B cell (primary cell): ENCODE data around the gene SCRN2. TPM values are rescaled to one million over a fixed set of nuclear protein-coding genes. Genes with fewer than 3 reads are reported as not detected.

ENCODE experiments used
- ATAC-seq: fragments of 200-7000 bp; cut with Tn5 transposase; one replicate; pipeline ENCODE4 v1.10.0; 2021; ENCODE audit warnings: low read depth, mild to moderate bottlenecking, moderate number of reproducible peaks, moderate library complexity
- CTCF ChIA-PET: fragments of 350-600 bp; sonication (Branson Sonifier 250); formaldehyde crosslinking; loops from one replicate; lab custom pipeline; 2021; ENCODE audit warnings: antibody characterized with exemption, inconsistent platforms; lab: Charles Lee
- POLR2A ChIA-PET: fragments of 350-600 bp; sonication (Branson Sonifier 250); formaldehyde crosslinking; loops from one replicate; lab custom pipeline; 2021; ENCODE audit warnings: antibody characterized with exemption; lab: Charles Lee
- DNase-seq: peaks from one replicate; pipeline ENCODE4 v3.0.0; 2013
- H2AFZ ChIP-seq: 2 replicates; pipeline ENCODE4 v1.6.1; 2012; ENCODE audit warnings: mild to moderate bottlenecking, low read depth, low read length; ENCODE audit not compliant: insufficient read depth, poor library complexity, severe bottlenecking
- H3K27ac ChIP-seq, 2 donors: 1 replicate in 1 of 2; 2 replicates in 1 of 2; pipeline ENCODE4 v1.5.1; 2012 to 2013; ENCODE audit warnings: low read length in 2 of 2, mild to moderate bottlenecking in 2 of 2, moderate library complexity in 1 of 2
- H3K27me3 ChIP-seq, 4 experiments: fragments of 200-600 bp in 1 of 4; sonication (generic) in 1 of 4; replicated peaks in 1 of 4; 1 replicate in 2 of 4; 2 replicates in 2 of 4; pipeline versions ENCODE4 v1.6.1 to v1.7.0; 2013 to 2016; ENCODE audit warnings: low read length in 3 of 4, mild to moderate bottlenecking in 2 of 4, mixed read lengths in 1 of 4, moderate library complexity in 1 of 4; ENCODE audit not compliant: insufficient read depth in 4 of 4, control insufficient read depth in 3 of 4; ENCODE audit errors: control extremely low read depth in 1 of 4
- H3K36me3 ChIP-seq, 2 experiments: replicated peaks in 1 of 2; 1 replicate in 1 of 2; 2 replicates in 1 of 2; pipeline versions ENCODE4 v1.6.1 to v1.7.1; 2013; ENCODE audit warnings: low read length in 1 of 2; ENCODE audit not compliant: insufficient read depth in 2 of 2, control insufficient read depth in 1 of 2; ENCODE audit errors: control extremely low read depth in 1 of 2, extremely low read depth in 1 of 2
- H3K4me1 ChIP-seq, 2 donors: fragments of 200-600 bp in 1 of 2; sonication (generic) in 1 of 2; 1 replicate in 1 of 2; 2 replicates in 1 of 2; pipeline versions ENCODE4 v1.5.1 to v1.6.1; 2013 to 2017; ENCODE audit warnings: low read length in 2 of 2; ENCODE audit not compliant: control insufficient read depth in 2 of 2, insufficient read depth in 2 of 2
- H3K4me2 ChIP-seq: replicated peaks from 2 replicates; pipeline ENCODE3; 2012; ENCODE audit warnings: mild to moderate bottlenecking, low read depth, low read length; ENCODE audit not compliant: poor library complexity, severe bottlenecking
- H3K4me3 ChIP-seq, 5 experiments: fragments of 200-600 bp in 1 of 5; sonication (generic) in 1 of 5; 1 replicate in 3 of 5; 2 replicates in 2 of 5; pipeline versions ENCODE4 v1.5.1 to v1.7.0; 2011 to 2016; ENCODE audit warnings: low read length in 4 of 5, mild to moderate bottlenecking in 4 of 5, low read depth in 2 of 5, control low read depth in 1 of 5, moderate library complexity in 1 of 5; ENCODE audit not compliant: insufficient read depth in 1 of 5; ENCODE audit errors: control extremely low read depth in 1 of 5, extremely low read depth in 1 of 5
- H3K79me2 ChIP-seq: fragments of 200-600 bp; sonication (generic); one replicate; pipeline ENCODE4 v1.6.0; 2016; ENCODE audit warnings: low read length; ENCODE audit not compliant: control insufficient read depth, insufficient read depth
- H3K9ac ChIP-seq: fragments of 200-600 bp; sonication (generic); 2 replicates; pipeline ENCODE4 v1.6.1; 2017; ENCODE audit warnings: mild to moderate bottlenecking, low read length, moderate library complexity
- H3K9me3 ChIP-seq, 3 donors: one replicate each; pipeline versions ENCODE4 v1.6.1 to v1.7.1; 2013; ENCODE audit warnings: low read length in 2 of 3; ENCODE audit not compliant: control insufficient read depth in 2 of 3, insufficient read depth in 1 of 3; ENCODE audit errors: control extremely low read depth in 1 of 3
- H4K20me1 ChIP-seq: 2 replicates; pipeline ENCODE4 v1.6.0; 2012; ENCODE audit warnings: mild to moderate bottlenecking, low read length; ENCODE audit not compliant: insufficient read depth, control insufficient read depth, poor library complexity, severe bottlenecking
- H3K27ac Mint-ChIP-seq: one replicate; pipeline ENCODE4 v1.8.0; 2021; ENCODE audit warnings: mixed read lengths
- H3K27me3 Mint-ChIP-seq: one replicate; pipeline ENCODE4 v1.8.0; 2021; ENCODE audit warnings: mixed read lengths
- H3K4me1 Mint-ChIP-seq: one replicate; pipeline ENCODE4 v1.8.0; 2021; ENCODE audit warnings: mixed read lengths
- H3K4me3 Mint-ChIP-seq: one replicate; pipeline ENCODE4 v1.8.0; 2021; ENCODE audit warnings: mixed read lengths
- H3K9me3 Mint-ChIP-seq: one replicate; pipeline ENCODE4 v1.8.0; 2022; ENCODE audit warnings: mixed read lengths; ENCODE audit not compliant: insufficient read depth
- CTCF ChIP-seq: fragments of 200-600 bp; IDR thresholded peaks from one replicate; pipeline ENCODE4 v1.8.0; 2022; ENCODE audit warnings: antibody characterized with exemption, mild to moderate bottlenecking
- EZH2 ChIP-seq: IDR thresholded peaks from 2 replicates; pipeline ENCODE4 v1.6.1; 2012; ENCODE audit warnings: borderline replicate concordance, low read depth, mild to moderate bottlenecking, moderate library complexity, low read length; ENCODE audit not compliant: insufficient read depth, poor library complexity, severe bottlenecking
- WGBS: methylation state at CpG from one replicate; pipeline ENCODE4 v1.1.5; 2013; ENCODE audit warnings: missing lambda C conversion rate; ENCODE audit not compliant: insufficient coverage; 5-methylcytosine and 5-hydroxymethylcytosine counted together
- intact Hi-C: fragments of 100-400 bp; cut with micrococcal nuclease; formaldehyde crosslinking; loops from one replicate; pipeline ENCODE4 v1.10.0; 2022
- polyA plus RNA-seq: library from polyadenylated mRNA; depleted of rRNA; stranded (reverse); fragments of >200 nt; gene quantifications from 2 replicates; pipeline ENCODE4 v1.2.3, GENCODE V29; 2012
- total RNA-seq, 2 donors: library from RNA; stranded (reverse); fragments of 120-200 nt in 1 of 2; gene quantifications; 1 replicate in 1 of 2; 2 replicates in 1 of 2; pipeline versions ENCODE4 v1.2.3 to v1.2.4, GENCODE V29; 2013 to 2022

SCRN2 gene
- total and polyA plus RNA-seq, 2 donors (not counting 1 experiment from before 2014, with no cell fraction given), result 47.8 to 71.9 TPM

GRCh38 chr17:47797797-47798196, 43.3 kb downstream of the SCRN2 start:
- Mint-ChIP-seq H3K27ac (no peak overlapping the region), H3K27me3 (peaks cover 27% of the 10 kb centered on the region), H3K9me3 (no peaks in the 10 kb centered on the region), H3K4me1 (peaks cover 1% of the 10 kb centered on the region), H3K4me3 (no peak overlapping the region)
- ATAC-seq, result no peak
- no peaks in the 10 kb centered on the region for H3K36me3 ChIP-seq
- H3K9me3 ChIP-seq, result no peaks in the 10 kb centered on the region
- WGBS, result no CpG with 5 or more reads among the region's 2 CpGs
- no peak overlapping the region for H2AFZ ChIP-seq
- H3K4me1 ChIP-seq, result no peaks in the 10 kb centered on the region
- POLR2A ChIA-PET, result no interaction called here
- peaks cover 0 to 17% (median 6%) of the 10 kb centered on the region in 4 experiments for H3K27me3 ChIP-seq
- CTCF ChIA-PET, result interaction anchor here (1.0 kb wide), 1 partner anchor 183 kb away, joined by 3 read pairs; no protein-coding TSS in a partner anchor
- DNase-seq, result no peak
- no peak for TF ChIP-seq CTCF
- no peak for TF ChIP-seq EZH2
- H3K9ac ChIP-seq, result no peak overlapping the region
- H3K4me3 ChIP-seq, result no peak overlapping the region
- no peak overlapping the region for H3K27ac ChIP-seq
- no peak overlapping the region for H3K4me2 ChIP-seq
- no peaks in the 10 kb centered on the region for H4K20me1 ChIP-seq
- H3K79me2 ChIP-seq, result no peaks in the 10 kb centered on the region
- intact Hi-C loops, result no loop called here

GRCh38 chr17:47792979-47793378, 48.1 kb downstream of the SCRN2 start:
- Mint-ChIP-seq H3K27me3 (peaks cover 60% of the 10 kb centered on the region), H3K9me3 (no peaks in the 10 kb centered on the region)
- H3K4me1 ChIP-seq, result peaks cover 10% of the 10 kb centered on the region in 2 donors

More at GRCh38 chr17:47792979-47793378, 48.1 kb downstream of the SCRN2 start:
- no peak for TF ChIP-seq CTCF
- Histone ChIP-seq H3K9me3 (no peaks in the 10 kb centered on the region), H3K79me2 (no peaks in the 10 kb centered on the region), H3K9ac (no peak overlapping the region), H3K27ac (no peak overlapping the region), H3K27me3 (peaks cover 0 to 34% (median 26%) of the 10 kb centered on the region in 4 experiments), H3K4me3 (no peak overlapping the region), H3K4me2 (no peak overlapping the region), H4K20me1 (no peaks in the 10 kb centered on the region), H2AFZ (no peak overlapping the region), H3K36me3 (no peaks in the 10 kb centered on the region)
- H3K4me1 Mint-ChIP-seq, result peaks cover 9% of the 10 kb centered on the region
- ATAC-seq (no peak), DNase-seq (no peak)
- intact Hi-C loops, result no loop called here
- H3K4me3 Mint-ChIP-seq, result no peak overlapping the region
- H3K27ac Mint-ChIP-seq, result no peak overlapping the region
- WGBS, result 82% methylated on average over 6 of the region's 6 CpGs
- ChIA-PET CTCF (interaction anchor here (0.7 to 1.1 kb wide), 2 partner anchors 78 to 128 kb away, joined by 3 to 4 read pairs; no protein-coding TSS in a partner anchor), POLR2A (no interaction called here)
